ENCODE data around the gene MYOCOS. TPM values are rescaled to one million over a fixed set of nuclear protein-coding genes. Genes with fewer than 3 reads are reported as not detected.

Gene MYOCOS
- total RNA-seq, 1 experiment from 2014 or later: 0.45 TPM

DNA sequence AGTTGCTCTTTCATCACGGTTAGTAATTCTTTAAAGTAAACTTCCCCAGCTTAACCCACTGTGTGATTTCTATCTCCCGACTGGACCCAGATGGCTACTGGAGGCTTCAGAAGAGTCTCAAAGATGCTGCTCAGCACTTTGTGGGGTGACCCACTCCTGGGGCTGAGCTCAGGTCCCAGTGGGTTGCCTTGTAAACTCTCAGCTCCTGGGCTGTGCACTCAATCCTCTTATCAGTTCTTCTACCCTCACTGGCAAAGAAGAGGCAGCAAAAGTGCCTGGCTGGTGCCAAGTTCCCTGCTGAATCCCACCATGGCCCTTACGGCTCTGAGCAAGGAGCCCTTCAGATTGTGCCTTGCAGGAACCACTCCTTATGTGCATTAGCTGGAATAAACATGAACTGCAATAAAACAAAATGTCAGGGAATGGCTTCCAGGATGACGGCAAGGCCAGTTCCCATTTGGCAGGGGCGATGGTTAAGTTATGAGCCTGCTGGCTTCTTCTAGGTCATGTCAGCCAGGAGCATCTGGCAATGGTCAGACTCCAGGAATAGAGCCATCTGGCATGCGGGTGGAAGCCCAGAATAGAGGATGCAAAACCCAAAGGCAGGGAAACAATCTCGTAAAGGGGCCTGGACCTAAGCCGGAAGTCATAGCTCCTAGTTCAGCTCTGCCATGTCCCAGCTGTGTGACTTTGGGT, 23.7 kb downstream of the MYOCOS start:
- intact Hi-C loops (cut with micrococcal nuclease; ENCODE audit: unreplicated experiment): loop anchor here (1.0 to 10.0 kb wide), 4 partner anchors 71 to 340 kb away; no protein-coding TSS in a partner anchor
- DNase-seq: no peak
- no peaks in the 10 kb centered on the region for H3K36me3 Mint-ChIP-seq (ENCODE audit: insufficient read depth, unreplicated experiment)
- CTCF ChIA-PET: interaction anchor here (0.7 to 2.7 kb wide), 12 partner anchors 9 to 417 kb away, joined by 3 to 55 read pairs (median 4); partner anchors contain the start of genes DNM3 and PRRC2C
- BruUV-seq (replicated peaks): no TSS peak
- H3K27me3 Mint-ChIP-seq (ENCODE audit: unreplicated experiment): peaks cover 15% of the 10 kb centered on the region
- TF ChIP-seq, protein P1, sequence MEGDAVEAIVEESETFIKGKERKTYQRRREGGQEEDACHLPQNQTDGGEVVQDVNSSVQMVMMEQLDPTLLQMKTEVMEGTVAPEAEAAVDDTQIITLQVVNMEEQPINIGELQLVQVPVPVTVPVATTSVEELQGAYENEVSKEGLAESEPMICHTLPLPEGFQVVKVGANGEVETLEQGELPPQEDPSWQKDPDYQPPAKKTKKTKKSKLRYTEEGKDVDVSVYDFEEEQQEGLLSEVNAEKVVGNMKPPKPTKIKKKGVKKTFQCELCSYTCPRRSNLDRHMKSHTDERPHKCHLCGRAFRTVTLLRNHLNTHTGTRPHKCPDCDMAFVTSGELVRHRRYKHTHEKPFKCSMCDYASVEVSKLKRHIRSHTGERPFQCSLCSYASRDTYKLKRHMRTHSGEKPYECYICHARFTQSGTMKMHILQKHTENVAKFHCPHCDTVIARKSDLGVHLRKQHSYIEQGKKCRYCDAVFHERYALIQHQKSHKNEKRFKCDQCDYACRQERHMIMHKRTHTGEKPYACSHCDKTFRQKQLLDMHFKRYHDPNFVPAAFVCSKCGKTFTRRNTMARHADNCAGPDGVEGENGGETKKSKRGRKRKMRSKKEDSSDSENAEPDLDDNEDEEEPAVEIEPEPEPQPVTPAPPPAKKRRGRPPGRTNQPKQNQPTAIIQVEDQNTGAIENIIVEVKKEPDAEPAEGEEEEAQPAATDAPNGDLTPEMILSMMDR (IDR thresholded peaks at IDR 0.05; ENCODE audit: unreplicated experiment): no peak
- no peak overlapping the region for H3K27ac Mint-ChIP-seq (ENCODE audit: unreplicated experiment)
- no peaks in the 10 kb centered on the region for H3K9me3 Mint-ChIP-seq (ENCODE audit: low read depth, unreplicated experiment)
- peaks cover 24% of the 10 kb centered on the region for H3K4me1 Mint-ChIP-seq (ENCODE audit: low read depth, unreplicated experiment)
- peak overlapping the region; percentile 2 for H3K4me3 Mint-ChIP-seq (ENCODE audit: low read depth, unreplicated experiment)

GRCh38 chr1:171646249-171646560, 24.2 kb downstream of the MYOCOS start:
- H3K36me3 Mint-ChIP-seq (ENCODE audit: insufficient read depth, unreplicated experiment): no peaks in the 10 kb centered on the region
- no peaks in the 10 kb centered on the region for H3K9me3 Mint-ChIP-seq (ENCODE audit: low read depth, unreplicated experiment)
- H3K4me1 Mint-ChIP-seq (ENCODE audit: low read depth, unreplicated experiment): peaks cover 19% of the 10 kb centered on the region
- BruUV-seq (replicated peaks): no TSS peak
- DNase-seq: no peak
- intact Hi-C loops (cut with micrococcal nuclease; ENCODE audit: unreplicated experiment): loop anchor here (10.0 kb wide), 2 partner anchors 129 to 159 kb away; no protein-coding TSS in a partner anchor
- H3K4me3 Mint-ChIP-seq (ENCODE audit: low read depth, unreplicated experiment): no peak overlapping the region
- TF ChIP-seq, protein P1 (IDR thresholded peaks at IDR 0.05; ENCODE audit: unreplicated experiment): no peak
- H3K27ac Mint-ChIP-seq (ENCODE audit: unreplicated experiment): no peak overlapping the region
- CTCF ChIA-PET: interaction anchor here (1.0 to 2.7 kb wide), 2 partner anchors 35 to 70 kb away, joined by 3 to 55 read pairs; no protein-coding TSS in a partner anchor
- peaks cover 10% of the 10 kb centered on the region for H3K27me3 Mint-ChIP-seq (ENCODE audit: unreplicated experiment)

DNA sequence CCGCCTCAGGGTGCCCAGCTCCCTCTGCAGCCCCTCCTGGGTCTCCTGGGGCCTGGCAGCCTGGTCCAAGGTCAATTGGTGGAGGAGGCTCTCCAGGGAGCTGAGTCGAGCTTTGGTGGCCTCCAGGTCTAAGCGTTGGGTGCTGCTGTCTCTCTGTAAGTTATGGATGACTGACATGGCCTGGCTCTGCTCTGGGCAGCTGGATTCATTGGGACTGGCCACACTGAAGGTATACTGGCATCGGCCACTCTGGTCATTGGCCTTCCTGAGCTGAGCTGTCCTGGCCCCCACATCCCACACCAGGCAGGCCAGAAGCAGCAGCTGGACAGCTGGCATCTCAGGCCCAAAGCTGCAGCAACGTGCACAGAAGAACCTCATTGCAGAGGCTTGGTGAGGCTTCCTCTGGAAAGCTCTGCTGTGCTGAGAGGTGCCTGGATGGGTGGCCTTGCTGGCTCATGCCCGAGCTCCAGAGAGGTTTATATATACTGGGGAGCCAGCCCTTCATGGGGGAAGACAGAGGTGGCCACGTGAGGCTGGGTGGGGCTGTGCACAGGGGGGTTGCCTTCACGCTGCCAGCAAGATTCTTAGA, 30.3 kb downstream of the MYOCOS start, which contains the start of gene MYOC:
MYOC (minus strand) TSS at position 455 of the 589 bp plus-strand sequence; CDS start at position 378, 77 bp downstream.
- CTCF ChIA-PET: interaction anchor here (0.5 to 0.6 kb wide), 2 partner anchors 10 to 579 kb away, joined by 5 read pairs; no protein-coding TSS in a partner anchor
- Mint-ChIP-seq H3K27ac (ENCODE audit: unreplicated experiment) (no peak within 1 kb of the TSS), H3K9me3 (ENCODE audit: low read depth, unreplicated experiment) (no peaks in the 10 kb centered on the region), H3K36me3 (ENCODE audit: insufficient read depth, unreplicated experiment) (no peaks in the 10 kb centered on the region), H3K4me1 (ENCODE audit: low read depth, unreplicated experiment) (peaks cover 23% of the 10 kb centered on the region), H3K4me3 (ENCODE audit: low read depth, unreplicated experiment) (no peak within 1 kb of the TSS), H3K27me3 (ENCODE audit: unreplicated experiment) (no peaks in the 10 kb centered on the region)
- no peak for DNase-seq
- intact Hi-C loops (cut with micrococcal nuclease; ENCODE audit: unreplicated experiment): no loop called here
- no TSS peak for BruUV-seq (replicated peaks)
- TF ChIP-seq, protein P1 (IDR thresholded peaks at IDR 0.05; ENCODE audit: unreplicated experiment): no peak

DNA sequence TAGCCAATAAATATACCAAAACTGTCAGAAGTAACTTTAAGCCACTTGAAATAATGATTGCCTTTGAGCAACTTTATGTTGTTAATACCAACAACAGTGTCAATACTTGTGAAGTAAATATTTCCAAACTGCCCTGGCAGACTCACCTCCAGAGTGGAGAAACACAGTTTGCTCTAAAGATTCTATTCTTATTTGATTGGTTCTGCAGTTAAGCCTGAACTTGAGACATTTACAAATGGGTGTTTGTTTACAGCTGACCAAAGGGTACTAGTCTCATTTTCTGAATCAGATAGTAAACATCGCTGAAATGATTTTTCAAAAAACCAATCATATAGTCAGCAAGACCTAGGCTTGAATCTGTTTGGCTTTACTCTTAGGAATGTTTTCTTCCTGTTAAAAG, 31.8 kb downstream of the MYOCOS start:
- TF ChIP-seq, protein P1 (IDR thresholded peaks at IDR 0.05; ENCODE audit: unreplicated experiment): no peak
- H3K9me3 Mint-ChIP-seq (ENCODE audit: low read depth, unreplicated experiment): no peaks in the 10 kb centered on the region
- intact Hi-C loops (cut with micrococcal nuclease; ENCODE audit: unreplicated experiment): no loop called here
- CTCF ChIA-PET: interaction anchor here (0.5 to 1.7 kb wide), 3 partner anchors 9 to 1768 kb away, joined by 3 to 11 read pairs (median 4); no protein-coding TSS in a partner anchor
- DNase-seq: no peak
- no peaks in the 10 kb centered on the region for H3K36me3 Mint-ChIP-seq (ENCODE audit: insufficient read depth, unreplicated experiment)
- no peaks in the 10 kb centered on the region for H3K27me3 Mint-ChIP-seq (ENCODE audit: unreplicated experiment)
- peaks cover 23% of the 10 kb centered on the region for H3K4me1 Mint-ChIP-seq (ENCODE audit: low read depth, unreplicated experiment)
- H3K4me3 Mint-ChIP-seq (ENCODE audit: low read depth, unreplicated experiment): no peak overlapping the region
- BruUV-seq (replicated peaks): no TSS peak
- no peak overlapping the region for H3K27ac Mint-ChIP-seq (ENCODE audit: unreplicated experiment)

All from Calu3 (cell line).